NCI-H345 treated with DMSO at 0.1 percent for 48 hours (cell line): ENCODE data around the gene SMIM23.

Experiments used
- DNase-seq: peaks from one replicate; lab custom pipeline; 2025; ENCODE audit not compliant: unreplicated experiment; lab: John Stamatoyannopoulos, UW

SMIM23 gene

GRCh38 chr5:171785517-171785916 lies at the start of gene SMIM23:
TSS of gene SMIM23 (plus strand) at chr5:171785817. CDS start at chr5:171785872, 55 bp downstream.
- DNase-seq = no peak

DNA sequence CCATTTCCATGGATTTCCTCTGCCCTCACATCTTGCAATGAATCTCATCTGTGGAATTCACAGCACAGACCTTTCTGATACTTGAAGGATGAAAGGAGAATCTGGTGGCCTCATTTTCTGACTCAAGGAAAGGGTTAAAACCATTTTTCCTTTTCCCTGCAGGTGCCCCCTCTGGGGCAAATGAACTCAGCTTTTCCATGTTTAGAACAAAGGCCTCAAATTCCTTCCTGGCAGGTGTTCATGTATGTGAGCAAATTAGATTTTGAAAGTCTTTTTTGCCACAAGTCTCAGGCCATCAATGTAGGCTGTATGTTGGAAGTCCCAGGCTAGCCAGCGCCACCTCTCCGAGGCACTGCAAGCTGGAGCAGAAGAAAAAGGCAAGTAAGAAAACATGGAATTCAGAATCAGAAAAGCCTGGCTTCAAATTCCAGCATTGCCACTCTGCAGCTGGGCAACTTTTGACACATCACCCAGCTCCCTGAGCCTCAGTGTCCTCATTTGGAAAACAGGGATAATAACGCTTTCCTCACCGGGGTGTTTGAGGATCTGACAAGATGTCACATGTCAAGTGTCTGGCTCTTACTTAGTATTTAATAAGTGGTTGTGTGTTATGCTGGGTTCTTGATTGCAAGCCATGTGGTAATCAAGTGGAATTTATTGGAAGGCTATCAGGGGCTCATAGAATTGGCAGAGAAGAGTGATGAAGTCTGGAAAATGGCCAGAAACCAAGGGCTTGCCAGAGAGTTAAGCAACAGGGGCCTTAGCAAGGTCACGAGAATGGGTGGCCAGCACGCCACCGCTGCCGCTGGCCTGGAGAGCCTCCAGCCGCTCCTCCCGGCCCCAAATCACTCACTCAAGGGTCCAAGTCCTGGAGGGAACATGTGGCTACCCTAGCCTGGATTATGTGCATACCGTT lies 48.4 kb upstream of the SMIM23 start:
- no peak for DNase-seq

GRCh38 chr5:171738501-171738900 lies 47.1 kb upstream of the SMIM23 start:
- no peak for DNase-seq

GRCh38 chr5:171739271-171739670 lies 46.3 kb upstream of the SMIM23 start:
- no peak for DNase-seq

GRCh38 chr5:171743436-171744076 lies 42.1 kb upstream of the SMIM23 start:
- no peak for DNase-seq

DNA sequence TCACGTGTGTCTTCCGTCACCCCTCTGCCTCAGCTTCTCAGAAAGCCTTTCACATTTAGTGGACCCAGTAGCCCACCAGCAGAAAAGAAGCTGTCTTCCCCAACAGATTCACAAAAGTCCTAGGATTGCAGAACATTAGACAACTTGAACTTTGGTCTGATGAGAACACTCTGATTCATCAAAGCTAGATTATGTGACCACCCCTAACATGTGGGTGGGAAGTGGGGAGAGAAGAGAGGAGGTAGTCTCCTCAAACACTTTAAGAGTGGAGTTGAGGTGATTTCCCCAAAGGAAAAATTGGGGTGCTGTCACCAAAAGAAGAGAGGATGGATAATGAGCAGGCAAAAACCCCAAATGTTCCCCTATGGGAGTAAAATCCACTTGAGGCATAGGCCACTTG lies 41.4 kb upstream of the SMIM23 start:
- no peak for DNase-seq

- no peak for DNase-seq
Measured at GRCh38 chr5:171744882-171745281, 40.7 kb upstream of the SMIM23 start.

DNA sequence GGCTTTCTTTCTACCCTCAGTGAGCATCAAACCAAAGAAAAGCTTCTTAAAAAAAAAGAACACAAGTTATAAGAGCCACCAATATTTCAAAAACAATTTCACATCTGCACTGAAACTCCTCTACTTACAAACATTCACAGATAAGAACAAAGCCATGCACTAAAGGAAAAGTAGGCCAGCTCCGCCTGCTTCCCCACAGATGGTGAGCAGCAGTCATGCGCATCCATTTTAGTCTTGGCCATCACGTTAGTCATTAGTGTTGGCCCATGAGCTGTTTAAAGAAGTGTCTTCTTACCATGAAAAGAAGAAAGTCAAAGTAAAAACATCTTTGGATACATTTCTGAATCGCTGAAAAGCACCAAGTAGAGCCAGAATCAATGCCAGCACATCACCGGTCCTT lies 40.0 kb upstream of the SMIM23 start:
- DNase-seq = no peak

DNA sequence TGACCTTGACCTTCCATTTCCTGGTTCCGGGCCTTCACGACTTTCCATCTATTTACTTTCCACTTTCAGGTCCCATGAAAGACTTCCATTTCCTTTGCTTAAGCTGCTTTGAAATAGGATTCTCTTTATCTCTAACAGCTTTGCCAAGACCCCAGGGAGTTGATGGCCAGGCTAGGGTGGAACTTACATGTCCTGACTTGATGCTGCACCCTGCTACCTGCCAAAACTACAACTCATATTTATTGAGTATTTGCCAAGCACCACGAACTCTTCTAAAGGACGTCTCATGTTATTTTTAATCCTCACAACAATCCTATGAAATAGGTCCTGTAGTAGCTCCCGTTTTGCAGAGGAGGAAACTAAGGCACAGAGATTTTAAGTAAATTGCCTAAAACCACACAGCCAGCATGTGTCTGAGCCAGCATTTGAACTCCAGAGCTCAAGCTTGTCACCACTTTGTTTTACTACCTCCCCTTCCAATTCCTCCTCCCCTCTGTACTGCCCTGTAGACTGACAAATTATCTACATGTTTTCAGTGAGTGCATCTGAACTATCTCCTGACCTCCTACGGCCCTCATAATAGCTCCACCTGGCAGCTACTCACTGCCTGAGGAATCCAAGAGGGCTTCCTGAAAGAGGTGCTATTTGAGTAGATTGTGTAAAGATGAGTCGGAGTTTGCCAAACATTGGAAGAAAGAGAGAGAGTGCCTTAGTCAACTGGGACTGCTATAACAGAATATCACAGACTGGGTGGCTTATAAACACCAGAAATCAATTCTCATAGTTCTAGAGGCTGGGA lies 38.4 kb upstream of the SMIM23 start:
- no peak for DNase-seq

- no peak for DNase-seq
Measured at GRCh38 chr5:171748720-171749119, 36.9 kb upstream of the SMIM23 start.

- no peak for DNase-seq
Measured at GRCh38 chr5:171749365-171749764, 36.3 kb upstream of the SMIM23 start.

DNA sequence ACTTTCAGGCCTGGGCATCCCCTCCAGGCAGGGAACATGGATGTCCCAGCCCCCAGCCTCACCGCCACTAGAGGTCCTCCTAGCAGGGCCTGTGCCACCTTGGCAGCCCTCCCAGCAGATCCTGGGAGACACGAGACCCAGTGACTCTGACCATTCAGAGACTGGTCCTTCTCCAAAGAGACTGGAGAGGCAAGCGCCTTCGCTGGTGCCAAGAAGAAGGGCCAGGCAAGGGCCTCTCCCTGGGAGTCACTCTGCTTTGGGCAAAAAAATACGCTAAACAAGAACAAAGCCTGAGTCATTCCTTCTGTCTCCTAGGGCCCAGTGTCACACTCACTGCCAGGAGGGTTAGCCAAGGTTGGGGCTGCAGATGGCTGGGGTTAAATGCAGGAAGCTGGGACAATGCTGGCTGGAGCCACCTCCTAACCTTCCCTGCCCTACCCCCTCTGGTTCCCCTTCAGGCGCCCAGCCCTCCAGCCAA lies 35.3 kb upstream of the SMIM23 start:
- no peak for DNase-seq

GRCh38 chr5:171755354-171755821 lies 30.2 kb upstream of the SMIM23 start:
- DNase-seq = no peak

DNA sequence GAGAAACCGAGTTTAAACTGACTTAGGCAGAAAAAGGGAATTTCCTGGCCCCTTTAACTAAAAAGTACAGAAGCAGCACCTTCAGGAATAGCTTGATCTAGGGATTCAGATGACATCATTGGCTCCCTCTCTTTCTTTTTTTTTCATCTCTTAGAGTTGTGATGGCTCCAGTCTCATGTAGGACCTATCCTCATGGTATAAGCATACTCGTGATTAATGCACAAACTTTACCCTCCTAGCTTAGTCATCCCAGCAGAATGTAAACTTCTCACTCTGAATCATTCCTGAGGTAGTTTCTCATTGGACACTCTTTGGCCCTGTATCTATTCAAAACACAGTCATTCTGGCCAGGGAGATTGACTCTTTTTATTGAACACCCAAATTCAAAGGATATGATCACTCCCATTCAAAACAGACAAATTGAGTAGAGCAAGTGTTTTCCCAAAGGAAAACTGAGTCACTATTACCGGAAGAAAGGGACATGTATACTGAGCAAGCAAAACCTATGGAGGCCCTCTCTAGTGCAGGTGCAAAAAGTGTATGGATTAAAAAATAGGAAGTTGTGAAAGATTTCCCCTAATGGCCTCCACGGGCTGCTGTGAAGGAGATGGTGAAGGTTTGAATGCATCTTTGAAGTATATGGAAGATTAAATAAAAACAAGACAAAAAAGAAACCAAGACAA lies 27.6 kb upstream of the SMIM23 start:
- no peak for DNase-seq

- DNase-seq = no peak
Measured at GRCh38 chr5:171759777-171760176, 25.8 kb upstream of the SMIM23 start.

- DNase-seq = no peak
Measured at GRCh38 chr5:171762021-171762608, 23.5 kb upstream of the SMIM23 start.

GRCh38 chr5:171762903-171763302 lies 22.7 kb upstream of the SMIM23 start:
- no peak for DNase-seq

DNA sequence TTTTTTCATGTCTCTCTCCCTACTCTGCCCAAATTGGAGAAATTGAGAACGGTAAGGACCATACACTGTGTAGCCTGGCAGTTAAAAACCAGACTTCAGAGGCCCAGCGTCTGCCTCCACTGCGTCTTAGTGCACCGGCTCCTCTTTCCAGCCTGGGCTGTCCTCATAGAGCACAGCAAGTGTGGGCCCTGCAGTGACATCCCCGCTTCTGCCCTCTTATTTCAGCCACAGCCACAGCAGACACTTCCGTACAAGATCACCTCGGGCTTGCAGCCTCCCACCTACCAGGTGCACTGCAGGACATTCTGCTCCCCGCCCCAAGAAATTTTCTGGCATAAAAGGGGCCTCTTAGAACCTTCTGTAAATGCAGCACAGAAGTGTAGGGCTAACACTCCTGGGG lies 21.4 kb upstream of the SMIM23 start:
- no peak for DNase-seq

DNA sequence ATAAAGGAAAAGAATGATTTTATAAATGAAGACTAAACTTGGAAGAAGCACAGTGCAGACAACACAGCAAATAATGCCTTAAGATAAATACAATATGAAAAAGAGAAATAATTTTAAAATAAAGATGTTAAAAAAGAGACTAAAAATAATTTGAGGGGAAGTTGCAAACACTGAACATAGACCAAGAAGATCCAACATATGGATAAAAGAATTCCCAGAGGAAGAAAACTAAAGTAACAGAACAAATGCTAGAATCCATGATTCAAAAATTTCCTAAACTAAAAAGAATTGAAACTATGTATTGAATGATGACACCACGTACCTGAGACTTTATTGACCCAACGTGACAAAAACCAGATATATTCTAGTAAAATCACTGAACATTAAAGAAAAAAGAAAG lies 18.7 kb upstream of the SMIM23 start:
- DNase-seq = no peak

DNA sequence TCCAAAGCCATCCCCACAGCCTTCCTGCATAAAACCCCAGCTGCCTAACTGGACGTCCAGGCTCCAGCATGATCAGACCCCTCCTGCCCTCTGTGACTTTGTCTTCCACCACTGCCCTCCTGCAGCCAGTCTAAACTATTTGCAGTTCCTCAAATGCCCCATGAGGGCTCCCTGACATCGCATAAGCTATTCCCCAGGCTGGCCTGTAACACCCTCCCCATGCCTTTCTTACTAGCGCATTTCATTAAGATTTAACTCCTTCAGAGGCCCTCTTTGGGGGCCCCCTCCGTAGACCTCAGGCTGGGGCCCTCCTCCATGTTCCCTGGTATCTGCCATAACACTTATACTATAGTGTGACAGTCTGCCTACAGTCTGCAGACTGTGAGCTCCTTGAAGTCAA lies 15.5 kb upstream of the SMIM23 start:
- DNase-seq = no peak
